Lung (tissue), 12 donors: ENCODE data around the gene CDC14A. TPM values are rescaled to one million over a fixed set of nuclear protein-coding genes. Genes with fewer than 3 reads are reported as not detected.
A peak's percentile ranks its signal among the peaks of the same experiment; 100 is the strongest.

ENCODE experiments used
- ATAC-seq: fragments of 200-7000 bp; cut with Tn5 transposase; one replicate; pipeline ENCODE4 v1.9.1; 2020; ENCODE audit warnings: moderate number of reproducible peaks; ENCODE audit not compliant: insufficient read depth, low FRiP score
- DNase-seq, 3 donors: peaks; one replicate each; pipeline ENCODE4 v3.0.0-alpha.2; 2013 to 2017
- H3K27ac ChIP-seq, 2 donors: one replicate each; pipeline ENCODE4 v1.5.1; 2013; ENCODE audit warnings: mild to moderate bottlenecking in 2 of 2, moderate library complexity in 2 of 2, control low read depth in 1 of 2, inconsistent platforms in 1 of 2, low read depth in 1 of 2, low read length in 1 of 2
- H3K27me3 ChIP-seq, 3 donors: one replicate each; pipeline ENCODE4 v1.5.1; 2013; ENCODE audit warnings: low read length in 2 of 3; ENCODE audit not compliant: control insufficient read depth in 3 of 3, insufficient read depth in 3 of 3
- H3K36me3 ChIP-seq, 4 donors: one replicate each; pipeline ENCODE4 v1.5.1; 2013; ENCODE audit warnings: low read length in 4 of 4, mild to moderate bottlenecking in 1 of 4, moderate library complexity in 1 of 4; ENCODE audit not compliant: control insufficient read depth in 4 of 4, insufficient read depth in 4 of 4
- H3K4me1 ChIP-seq, 5 donors: one replicate each; pipeline ENCODE4 v1.5.1; 2013; ENCODE audit warnings: low read length in 5 of 5, mild to moderate bottlenecking in 2 of 5, moderate library complexity in 1 of 5; ENCODE audit not compliant: control insufficient read depth in 5 of 5, insufficient read depth in 5 of 5
- H3K4me3 ChIP-seq: one replicate; pipeline ENCODE4 v1.5.1; 2013; ENCODE audit warnings: mild to moderate bottlenecking, control low read depth, moderate library complexity
- H3K9ac ChIP-seq, 2 donors: one replicate each; pipeline ENCODE4 v1.5.1; 2013; ENCODE audit warnings: low read length in 2 of 2, control low read depth in 1 of 2; ENCODE audit not compliant: insufficient read depth in 1 of 2
- H3K9me3 ChIP-seq, 4 donors: one replicate each; pipeline ENCODE4 v1.5.1; 2013; ENCODE audit warnings: low read length in 3 of 4, mild to moderate bottlenecking in 1 of 4, moderate library complexity in 1 of 4; ENCODE audit not compliant: control insufficient read depth in 4 of 4, insufficient read depth in 3 of 4
- WGBS, 2 donors: extraction: QIAGEN DNeasy Blood & Tissue Kit; methylation state at CpG; one replicate each; pipeline ENCODE4 v1.1.7; 2013; 5-methylcytosine and 5-hydroxymethylcytosine counted together
- polyA plus RNA-seq, 2 donors: library from polyadenylated mRNA; stranded (reverse); fragments of 200-250 nt; gene quantifications; one replicate each; pipeline ENCODE4 v1.2.1, GENCODE V29; 2013
- total RNA-seq, 2 donors: library from RNA; depleted of rRNA in 1 of 2; stranded (reverse); fragments of >200 nt in 1 of 2; gene quantifications; one replicate each; pipeline ENCODE4 v1.2.1, GENCODE V29; 2014 to 2021
- TF ChIP-seq, protein P1 (sequence below): IDR thresholded peaks from 2 replicates; pipeline ENCODE4 v1.5.1; 2012; ENCODE audit warnings: mild to moderate bottlenecking; ENCODE audit errors: control extremely low read depth, extremely low read depth
- donor health status: control.
- donor health status: control.
- donor health status: Bipolar disorder and iron deficiency.
- donor health status: healthy.
- donor health status: DM: yes; HTN: yes; CAD: no.

CDC14A gene
- total and polyA plus RNA-seq, 4 donors = 3.6 to 45.4 (median 12.1) TPM

GRCh38 chr1:100422065-100422464 lies 69.8 kb downstream of the CDC14A start:
- no peak for ATAC-seq

GRCh38 chr1:100423832-100424337 lies 71.6 kb downstream of the CDC14A start:
- no peak overlapping the region for H3K27ac ChIP-seq
- H3K4me3 ChIP-seq = no peak overlapping the region
- WGBS, 2 donors = 81 to 85% methylated on average over 6 of the region's 6 CpGs
- DNase-seq (no peak), ATAC-seq (no peak)
- TF ChIP-seq, protein P1, sequence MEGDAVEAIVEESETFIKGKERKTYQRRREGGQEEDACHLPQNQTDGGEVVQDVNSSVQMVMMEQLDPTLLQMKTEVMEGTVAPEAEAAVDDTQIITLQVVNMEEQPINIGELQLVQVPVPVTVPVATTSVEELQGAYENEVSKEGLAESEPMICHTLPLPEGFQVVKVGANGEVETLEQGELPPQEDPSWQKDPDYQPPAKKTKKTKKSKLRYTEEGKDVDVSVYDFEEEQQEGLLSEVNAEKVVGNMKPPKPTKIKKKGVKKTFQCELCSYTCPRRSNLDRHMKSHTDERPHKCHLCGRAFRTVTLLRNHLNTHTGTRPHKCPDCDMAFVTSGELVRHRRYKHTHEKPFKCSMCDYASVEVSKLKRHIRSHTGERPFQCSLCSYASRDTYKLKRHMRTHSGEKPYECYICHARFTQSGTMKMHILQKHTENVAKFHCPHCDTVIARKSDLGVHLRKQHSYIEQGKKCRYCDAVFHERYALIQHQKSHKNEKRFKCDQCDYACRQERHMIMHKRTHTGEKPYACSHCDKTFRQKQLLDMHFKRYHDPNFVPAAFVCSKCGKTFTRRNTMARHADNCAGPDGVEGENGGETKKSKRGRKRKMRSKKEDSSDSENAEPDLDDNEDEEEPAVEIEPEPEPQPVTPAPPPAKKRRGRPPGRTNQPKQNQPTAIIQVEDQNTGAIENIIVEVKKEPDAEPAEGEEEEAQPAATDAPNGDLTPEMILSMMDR = no peak
- no peaks in the 10 kb centered on the region for H3K27me3 ChIP-seq
- H3K9me3 ChIP-seq = no peaks in the 10 kb centered on the region
- peaks cover 0 to 5% (median under 1%) of the 10 kb centered on the region in 4 donors for H3K36me3 ChIP-seq
- H3K4me1 ChIP-seq = peaks cover 0 to 2% (median 0%) of the 10 kb centered on the region in 5 donors
- no peak overlapping the region for H3K9ac ChIP-seq

More at GRCh38 chr1:100422065-100422464, 69.8 kb downstream of the CDC14A start:
- 96 to 100% methylated on average over 2 of the region's 2 CpGs for WGBS, 2 donors
- no peaks in the 10 kb centered on the region for H3K27me3 ChIP-seq
- no peak overlapping the region for H3K27ac ChIP-seq
- TF ChIP-seq, protein P1 = no peak
- H3K4me3 ChIP-seq = no peak overlapping the region
- H3K9ac ChIP-seq = no peak overlapping the region
- H3K9me3 ChIP-seq = no peaks in the 10 kb centered on the region
- DNase-seq = no peak
- H3K36me3 ChIP-seq = peaks cover 0 to 3% (median under 1%) of the 10 kb centered on the region in 4 donors
- H3K4me1 ChIP-seq = peaks cover 0 to 2% (median 0%) of the 10 kb centered on the region in 5 donors

DNA sequence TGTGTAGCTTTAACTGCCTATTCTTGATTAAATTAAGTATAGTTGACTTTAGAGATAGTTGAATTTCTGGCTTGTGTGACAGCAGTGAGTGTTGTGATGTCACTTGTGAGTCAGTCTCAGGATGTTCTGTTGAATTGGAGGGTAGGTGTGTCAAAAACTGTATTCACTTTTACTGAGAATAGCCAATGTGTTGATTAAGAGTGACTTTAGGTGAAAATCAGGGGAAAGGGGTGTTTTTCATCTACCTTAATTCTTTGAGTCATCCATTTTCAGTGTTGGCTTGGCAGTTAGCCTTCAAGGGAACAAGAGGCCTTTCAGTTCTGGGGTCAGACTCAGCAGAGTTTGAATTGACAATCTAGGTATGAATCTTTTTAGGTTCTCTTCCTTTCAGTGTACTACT lies 75.9 kb downstream of the CDC14A start:
- Histone ChIP-seq H3K9me3 (no peaks in the 10 kb centered on the region), H3K4me1 (peaks cover 0 to 4% (median 3%) of the 10 kb centered on the region in 5 donors), H3K36me3 (peaks cover 0 to 5% (median under 1%) of the 10 kb centered on the region in 4 donors), H3K27me3 (no peaks in the 10 kb centered on the region), H3K4me3 (no peak overlapping the region), H3K27ac (no peak overlapping the region), H3K9ac (no peak overlapping the region)
- ATAC-seq = no peak
- DNase-seq = no peak
- TF ChIP-seq, protein P1 = no peak

GRCh38 chr1:100430325-100430756 lies 78.0 kb downstream of the CDC14A start:
- Histone ChIP-seq H3K27ac (no peak overlapping the region), H3K9me3 (no peaks in the 10 kb centered on the region), H3K4me3 (no peak overlapping the region), H3K4me1 (peaks cover 0 to 4% (median 3%) of the 10 kb centered on the region in 5 donors), H3K36me3 (peaks cover 0 to 5% (median 2%) of the 10 kb centered on the region in 4 donors), H3K27me3 (no peaks in the 10 kb centered on the region), H3K9ac (no peak overlapping the region)
- 37 to 54% methylated on average over 2 of the region's 2 CpGs for WGBS, 2 donors
- TF ChIP-seq, protein P1 = no peak
- DNase-seq (peak in 2 of 3 donors; percentile 34 to 54), ATAC-seq (no peak)
